HK-2 (cell line): ENCODE data around the gene NT5C3B.
"Not testable (repeated sequence)": the region's sequence is repeated elsewhere in the genome, so short reads cannot be mapped to it uniquely, and the experiment has no call there.

Source experiments
- DNase-seq: peaks from one replicate; pipeline ENCODE4 v3.0.0-alpha.2; 2018; ENCODE audit not compliant: unreplicated experiment

NT5C3B gene

GRCh38 chr17:41839448-41839847 is 3.4 kb upstream of the NT5C3B start:
- DNase-seq: not testable (repeated sequence)

- no peak for DNase-seq
Measured at GRCh38 chr17:41837761-41838538, 1.9 kb upstream of the NT5C3B start, which contains the start of gene KLHL10. Gene KLHL10, plus strand, starts transcription at chr17:41837825. Its CDS starts 108 bp downstream, at chr17:41837933.

- DNase-seq: no peak
Measured at GRCh38 chr17:41836550-41837196, 641 bp upstream of the NT5C3B start.

GRCh38 chr17:41835214-41835799 is 725 bp downstream of the NT5C3B start:
- DNase-seq: no peak

GRCh38 chr17:41829961-41830360 is 6.1 kb downstream of the NT5C3B start:
- not testable (repeated sequence) for DNase-seq

GRCh38 chr17:41825175-41825845 is 10.7 kb downstream of the NT5C3B start:
- DNase-seq: no peak

- no peak for DNase-seq
Measured at GRCh38 chr17:41824086-41824485, 11.9 kb downstream of the NT5C3B start.

- DNase-seq: no peak
Measured at GRCh38 chr17:41823580-41823979, 12.5 kb downstream of the NT5C3B start.

GRCh38 chr17:41823141-41823524 is 12.9 kb downstream of the NT5C3B start:
- DNase-seq: no peak

- no peak for DNase-seq
Measured at GRCh38 chr17:41822216-41823140, 13.6 kb downstream of the NT5C3B start.

GRCh38 chr17:41821776-41822175 is 14.3 kb downstream of the NT5C3B start:
- no peak for DNase-seq

- DNase-seq: no peak
Measured at GRCh38 chr17:41818024-41818423, 18.0 kb downstream of the NT5C3B start.

- no peak for DNase-seq
Measured at GRCh38 chr17:41816637-41817320, 19.3 kb downstream of the NT5C3B start.

GRCh38 chr17:41814195-41814594 is 21.8 kb downstream of the NT5C3B start:
- peak; percentile 58 for DNase-seq

- no peak for DNase-seq
Measured at GRCh38 chr17:41813699-41814124, 22.3 kb downstream of the NT5C3B start.

GRCh38 chr17:41813152-41813680 is 22.8 kb downstream of the NT5C3B start:
- DNase-seq: no peak

GRCh38 chr17:41812381-41813151 is 23.5 kb downstream of the NT5C3B start, which contains the start of gene FKBP10:
Gene FKBP10, plus strand, starts transcription at chr17:41813004. Its CDS starts 31 bp downstream, at chr17:41813035.
- peak; percentile 82 for DNase-seq

GRCh38 chr17:41811549-41812380 is 24.3 kb downstream of the NT5C3B start, which contains the start of gene P3H4:
Gene P3H4, minus strand, starts transcription at chr17:41811949. Its CDS starts 34 bp downstream, at chr17:41811915.
- DNase-seq: peak; percentile 83
